Fibroblast of mammary gland (primary cell): ENCODE results near the gene SOCS4.
"Not testable (repeated sequence)": the region's sequence is repeated elsewhere in the genome, so short reads cannot be mapped to it uniquely, and the experiment has no call there.

Experiments
- DNase-seq: peaks from one replicate; pipeline ENCODE4 v3.0.0-alpha.2; 2010; ENCODE audit warnings: low read depth
- H3K4me3 ChIP-seq: 2 replicates; pipeline ENCODE4 v1.5.1; 2011; ENCODE audit warnings: low read depth, mild to moderate bottlenecking, low read length, moderate library complexity; ENCODE audit not compliant: control insufficient read depth
- TF ChIP-seq, protein P1 (sequence below): conservative IDR thresholded peaks from 2 replicates; pipeline ENCODE4 v1.5.1; 2011; ENCODE audit warnings: low read depth, low read length, inconsistent platforms; ENCODE audit not compliant: control insufficient read depth, insufficient read depth

Gene SOCS4

DNA sequence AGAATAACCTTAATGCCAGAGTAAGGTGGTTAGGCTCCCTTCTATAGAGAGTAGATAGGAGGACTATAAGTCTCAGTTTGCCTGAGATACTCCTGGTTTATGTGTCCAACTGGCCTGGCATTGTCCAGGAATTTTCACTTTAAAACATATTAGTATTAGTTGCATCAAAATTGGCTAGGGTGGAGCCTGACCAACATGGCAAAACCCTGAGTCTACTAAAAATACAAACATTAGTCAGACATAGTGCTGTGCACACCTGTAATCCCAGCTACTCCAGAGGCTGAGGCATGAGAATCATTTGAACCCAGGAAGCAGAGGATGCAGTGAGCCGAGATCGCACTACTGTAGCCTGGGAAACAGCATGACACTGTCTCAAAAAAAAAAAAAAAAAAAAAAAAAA, 12.0 kb upstream of the SOCS4 start:
- no peak for DNase-seq
- TF ChIP-seq, protein P1, sequence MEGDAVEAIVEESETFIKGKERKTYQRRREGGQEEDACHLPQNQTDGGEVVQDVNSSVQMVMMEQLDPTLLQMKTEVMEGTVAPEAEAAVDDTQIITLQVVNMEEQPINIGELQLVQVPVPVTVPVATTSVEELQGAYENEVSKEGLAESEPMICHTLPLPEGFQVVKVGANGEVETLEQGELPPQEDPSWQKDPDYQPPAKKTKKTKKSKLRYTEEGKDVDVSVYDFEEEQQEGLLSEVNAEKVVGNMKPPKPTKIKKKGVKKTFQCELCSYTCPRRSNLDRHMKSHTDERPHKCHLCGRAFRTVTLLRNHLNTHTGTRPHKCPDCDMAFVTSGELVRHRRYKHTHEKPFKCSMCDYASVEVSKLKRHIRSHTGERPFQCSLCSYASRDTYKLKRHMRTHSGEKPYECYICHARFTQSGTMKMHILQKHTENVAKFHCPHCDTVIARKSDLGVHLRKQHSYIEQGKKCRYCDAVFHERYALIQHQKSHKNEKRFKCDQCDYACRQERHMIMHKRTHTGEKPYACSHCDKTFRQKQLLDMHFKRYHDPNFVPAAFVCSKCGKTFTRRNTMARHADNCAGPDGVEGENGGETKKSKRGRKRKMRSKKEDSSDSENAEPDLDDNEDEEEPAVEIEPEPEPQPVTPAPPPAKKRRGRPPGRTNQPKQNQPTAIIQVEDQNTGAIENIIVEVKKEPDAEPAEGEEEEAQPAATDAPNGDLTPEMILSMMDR: no peak
- no peak overlapping the region for H3K4me3 ChIP-seq

DNA sequence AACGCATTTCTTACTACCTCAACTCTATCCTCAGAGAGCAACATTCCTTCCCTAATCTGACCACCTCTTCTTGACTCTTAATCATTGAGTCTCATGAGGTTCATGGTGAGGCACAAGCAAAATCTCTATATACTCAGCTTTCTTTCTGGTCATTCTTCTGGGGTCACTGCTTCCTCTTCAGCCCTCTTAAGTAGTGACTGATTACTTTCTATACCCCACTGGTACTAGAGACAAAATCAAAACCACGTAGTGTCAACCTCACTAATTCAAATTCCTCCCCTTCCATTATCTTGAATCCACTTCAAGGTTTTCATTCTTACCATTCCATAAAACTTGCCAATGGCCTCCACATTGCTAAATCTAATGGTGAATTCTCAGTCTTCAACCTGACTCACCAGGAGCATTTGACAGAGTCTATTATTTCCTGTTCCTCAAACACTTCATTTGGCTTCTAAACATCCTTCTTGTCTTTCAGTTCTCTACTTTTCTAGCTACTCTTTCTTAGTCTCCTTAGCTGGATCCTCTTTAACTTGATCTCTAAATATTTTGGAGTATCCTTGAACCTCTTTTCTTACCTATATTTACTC, 7.0 kb upstream of the SOCS4 start:
- H3K4me3 ChIP-seq: no peak overlapping the region
- no peak for DNase-seq
- TF ChIP-seq, protein P1: no peak

GRCh38 chr14:55024365-55024764, 2.7 kb upstream of the SOCS4 start:
- DNase-seq, H3K4me3 ChIP-seq: not testable (repeated sequence)

- H3K4me3 ChIP-seq: peak overlapping the region; percentile 63
These were observed 1.1 kb upstream of the SOCS4 start for GRCh38 chr14:55025948-55026347.

DNA sequence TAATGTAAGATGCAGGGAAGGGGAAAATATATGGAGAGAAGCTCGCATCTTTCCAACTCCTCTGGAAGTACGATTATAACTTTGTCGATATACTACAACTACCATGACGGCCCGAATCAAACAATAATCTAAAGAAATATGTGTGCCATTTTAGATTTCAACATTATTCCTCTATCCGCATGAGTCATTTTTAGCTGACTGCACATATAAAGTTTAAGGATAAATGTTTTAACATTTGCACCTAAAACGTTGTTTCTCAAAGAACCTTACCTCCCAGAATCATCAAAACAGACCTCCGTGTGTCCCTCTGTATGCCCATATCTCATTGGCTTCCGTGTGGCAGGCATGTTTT, 619 bp upstream of the SOCS4 start:
- DNase-seq: no peak
- peak overlapping the region; percentile 63 for H3K4me3 ChIP-seq
- TF ChIP-seq, protein P1: no peak

More at GRCh38 chr14:55025948-55026347, 1.1 kb upstream of the SOCS4 start:
- TF ChIP-seq, protein P1: no peak
- no peak for DNase-seq

- peak overlapping the region; percentile 63 for H3K4me3 ChIP-seq
- TF ChIP-seq, protein P1: no peak
- no peak for DNase-seq
These were observed 1.0 kb downstream of the SOCS4 start for GRCh38 chr14:55028066-55028465.

GRCh38 chr14:55028476-55028875, 1.4 kb downstream of the SOCS4 start:
- H3K4me3 ChIP-seq: peak overlapping the region; percentile 63
- TF ChIP-seq, protein P1: no peak
- no peak for DNase-seq
